ENCODE measurements around the gene MBTPS2.
"Not testable (repeated sequence)": the region's sequence is repeated elsewhere in the genome, so short reads cannot be mapped to it uniquely, and the experiment has no call there.

The MBTPS2 gene

GRCh38 chrX:21820170-21820569 lies 19.2 kb upstream of the MBTPS2 start:
- not testable (repeated sequence) for H3K27me3 ChIP-seq (ENCODE audit: control insufficient read depth, insufficient read depth, low read length); H3K9ac ChIP-seq (ENCODE audit: low read length); H3K4me1 ChIP-seq (ENCODE audit: control insufficient read depth, low read depth, low read length); H3K36me3 ChIP-seq (ENCODE audit: control insufficient read depth, low read depth, low read length); H3K4me3 ChIP-seq (ENCODE audit: low read length); H3K27ac ChIP-seq (ENCODE audit: low read length)
- H3K9me3 ChIP-seq (ENCODE audit: control insufficient read depth, low read depth, low read length), result peaks cover 18% of the 10 kb centered on the region

- Histone ChIP-seq H3K36me3 (ENCODE audit: control insufficient read depth, low read depth, low read length) (no peaks in the 10 kb centered on the region), H3K4me1 (ENCODE audit: control insufficient read depth, low read depth, low read length) (no peaks in the 10 kb centered on the region), H3K27ac (ENCODE audit: low read length) (no peak overlapping the region), H3K9ac (ENCODE audit: low read length) (no peak overlapping the region), H3K27me3 (ENCODE audit: control insufficient read depth, insufficient read depth, low read length) (no peaks in the 10 kb centered on the region), H3K9me3 (ENCODE audit: control insufficient read depth, low read depth, low read length) (peaks cover 18% of the 10 kb centered on the region), H3K4me3 (ENCODE audit: low read length) (no peak overlapping the region)
Measured at GRCh38 chrX:21821875-21822274, 17.5 kb upstream of the MBTPS2 start.

GRCh38 chrX:21831496-21831895 lies 7.9 kb upstream of the MBTPS2 start:
- H3K27ac ChIP-seq (ENCODE audit: low read length), result no peak overlapping the region
- peaks cover 18% of the 10 kb centered on the region for H3K9me3 ChIP-seq (ENCODE audit: control insufficient read depth, low read depth, low read length)
- no peaks in the 10 kb centered on the region for H3K27me3 ChIP-seq (ENCODE audit: control insufficient read depth, insufficient read depth, low read length)
- no peaks in the 10 kb centered on the region for H3K4me1 ChIP-seq (ENCODE audit: control insufficient read depth, low read depth, low read length)
- no peak overlapping the region for H3K9ac ChIP-seq (ENCODE audit: low read length)
- H3K4me3 ChIP-seq (ENCODE audit: low read length), result no peak overlapping the region
- H3K36me3 ChIP-seq (ENCODE audit: control insufficient read depth, low read depth, low read length), result no peaks in the 10 kb centered on the region

GRCh38 chrX:21837056-21837455 lies 2.4 kb upstream of the MBTPS2 start:
- Histone ChIP-seq H3K9ac (ENCODE audit: low read length) (no peak overlapping the region), H3K27me3 (ENCODE audit: control insufficient read depth, insufficient read depth, low read length) (no peaks in the 10 kb centered on the region), H3K27ac (ENCODE audit: low read length) (no peak overlapping the region), H3K36me3 (ENCODE audit: control insufficient read depth, low read depth, low read length) (no peaks in the 10 kb centered on the region), H3K9me3 (ENCODE audit: control insufficient read depth, low read depth, low read length) (peaks cover 12% of the 10 kb centered on the region), H3K4me3 (ENCODE audit: low read length) (no peak overlapping the region), H3K4me1 (ENCODE audit: control insufficient read depth, low read depth, low read length) (peaks cover 5% of the 10 kb centered on the region)

GRCh38 chrX:21838937-21839333 lies 482 bp upstream of the MBTPS2 start:
- Histone ChIP-seq H3K36me3 (ENCODE audit: control insufficient read depth, low read depth, low read length) (no peaks in the 10 kb centered on the region), H3K4me3 (ENCODE audit: low read length) (peak overlapping the region; percentile 57), H3K27ac (ENCODE audit: low read length) (no peak overlapping the region), H3K27me3 (ENCODE audit: control insufficient read depth, insufficient read depth, low read length) (no peaks in the 10 kb centered on the region), H3K4me1 (ENCODE audit: control insufficient read depth, low read depth, low read length) (peaks cover 5% of the 10 kb centered on the region), H3K9ac (ENCODE audit: low read length) (no peak overlapping the region), H3K9me3 (ENCODE audit: control insufficient read depth, low read depth, low read length) (peaks cover 15% of the 10 kb centered on the region)

- Histone ChIP-seq H3K9ac (ENCODE audit: low read length) (peak overlapping the region; percentile 73), H3K27ac (ENCODE audit: low read length) (peak overlapping the region; percentile 35), H3K36me3 (ENCODE audit: control insufficient read depth, low read depth, low read length) (no peaks in the 10 kb centered on the region), H3K9me3 (ENCODE audit: control insufficient read depth, low read depth, low read length) (peaks cover 18% of the 10 kb centered on the region), H3K4me3 (ENCODE audit: low read length) (peak overlapping the region; percentile 57), H3K4me1 (ENCODE audit: control insufficient read depth, low read depth, low read length) (peaks cover 5% of the 10 kb centered on the region), H3K27me3 (ENCODE audit: control insufficient read depth, insufficient read depth, low read length) (no peaks in the 10 kb centered on the region)
Measured at GRCh38 chrX:21840193-21840545, 752 bp downstream of the MBTPS2 start.

GRCh38 chrX:21843179-21843578 lies 3.8 kb downstream of the MBTPS2 start:
- H3K4me3 ChIP-seq (ENCODE audit: low read length), result no peak overlapping the region
- H3K27ac ChIP-seq (ENCODE audit: low read length), result no peak overlapping the region
- no peaks in the 10 kb centered on the region for H3K27me3 ChIP-seq (ENCODE audit: control insufficient read depth, insufficient read depth, low read length)
- H3K9me3 ChIP-seq (ENCODE audit: control insufficient read depth, low read depth, low read length), result peaks cover 15% of the 10 kb centered on the region
- peaks cover 4% of the 10 kb centered on the region for H3K36me3 ChIP-seq (ENCODE audit: control insufficient read depth, low read depth, low read length)
- no peak overlapping the region for H3K9ac ChIP-seq (ENCODE audit: low read length)
- peaks cover 5% of the 10 kb centered on the region for H3K4me1 ChIP-seq (ENCODE audit: control insufficient read depth, low read depth, low read length)

GRCh38 chrX:21845096-21845495 lies 5.7 kb downstream of the MBTPS2 start:
- no peak overlapping the region for H3K27ac ChIP-seq (ENCODE audit: low read length)
- no peaks in the 10 kb centered on the region for H3K27me3 ChIP-seq (ENCODE audit: control insufficient read depth, insufficient read depth, low read length)
- no peak overlapping the region for H3K4me3 ChIP-seq (ENCODE audit: low read length)
- H3K9me3 ChIP-seq (ENCODE audit: control insufficient read depth, low read depth, low read length), result peaks cover 11% of the 10 kb centered on the region
- H3K36me3 ChIP-seq (ENCODE audit: control insufficient read depth, low read depth, low read length), result peaks cover 4% of the 10 kb centered on the region
- peaks cover 5% of the 10 kb centered on the region for H3K4me1 ChIP-seq (ENCODE audit: control insufficient read depth, low read depth, low read length)
- H3K9ac ChIP-seq (ENCODE audit: low read length), result no peak overlapping the region

GRCh38 chrX:21847342-21847741 lies 7.9 kb downstream of the MBTPS2 start:
- H3K36me3 ChIP-seq (ENCODE audit: control insufficient read depth, low read depth, low read length), result peaks cover 4% of the 10 kb centered on the region
- H3K27ac ChIP-seq (ENCODE audit: low read length), result no peak overlapping the region
- no peaks in the 10 kb centered on the region for H3K4me1 ChIP-seq (ENCODE audit: control insufficient read depth, low read depth, low read length)
- H3K27me3 ChIP-seq (ENCODE audit: control insufficient read depth, insufficient read depth, low read length), result no peaks in the 10 kb centered on the region
- H3K9ac ChIP-seq (ENCODE audit: low read length), result no peak overlapping the region
- no peak overlapping the region for H3K4me3 ChIP-seq (ENCODE audit: low read length)
- peaks cover 12% of the 10 kb centered on the region for H3K9me3 ChIP-seq (ENCODE audit: control insufficient read depth, low read depth, low read length)

GRCh38 chrX:21853578-21853977 lies 14.2 kb downstream of the MBTPS2 start:
- Histone ChIP-seq H3K4me3 (ENCODE audit: low read length) (no peak overlapping the region), H3K9ac (ENCODE audit: low read length) (no peak overlapping the region), H3K27ac (ENCODE audit: low read length) (no peak overlapping the region), H3K4me1 (ENCODE audit: control insufficient read depth, low read depth, low read length) (no peaks in the 10 kb centered on the region), H3K9me3 (ENCODE audit: control insufficient read depth, low read depth, low read length) (peaks cover 6% of the 10 kb centered on the region), H3K36me3 (ENCODE audit: control insufficient read depth, low read depth, low read length) (peaks cover 9% of the 10 kb centered on the region), H3K27me3 (ENCODE audit: control insufficient read depth, insufficient read depth, low read length) (no peaks in the 10 kb centered on the region)

- H3K4me3 ChIP-seq (ENCODE audit: low read length), result no peak within 1 kb of the TSS
- H3K27me3 ChIP-seq (ENCODE audit: control insufficient read depth, insufficient read depth, low read length), result no peaks in the 10 kb centered on the region
- no peak within 1 kb of the TSS for H3K9ac ChIP-seq (ENCODE audit: low read length)
- H3K4me1 ChIP-seq (ENCODE audit: control insufficient read depth, low read depth, low read length), result no peaks in the 10 kb centered on the region
- H3K27ac ChIP-seq (ENCODE audit: low read length), result no peak within 1 kb of the TSS
- H3K9me3 ChIP-seq (ENCODE audit: control insufficient read depth, low read depth, low read length), result peaks cover 6% of the 10 kb centered on the region
- peaks cover 9% of the 10 kb centered on the region for H3K36me3 ChIP-seq (ENCODE audit: control insufficient read depth, low read depth, low read length)
Measured at GRCh38 chrX:21855937-21856415, 16.6 kb downstream of the MBTPS2 start, which contains the start of gene YY2. YY2 (plus strand) TSS chrX:21855987; CDS start chrX:21856485, 498 bp downstream.

- Histone ChIP-seq H3K36me3 (ENCODE audit: control insufficient read depth, low read depth, low read length) (peaks cover 9% of the 10 kb centered on the region), H3K9me3 (ENCODE audit: control insufficient read depth, low read depth, low read length) (peaks cover 6% of the 10 kb centered on the region)
Measured at GRCh38 chrX:21856504-21856903, 17.1 kb downstream of the MBTPS2 start.

More at GRCh38 chrX:21856504-21856903, 17.1 kb downstream of the MBTPS2 start:
- Histone ChIP-seq H3K27ac (ENCODE audit: low read length) (no peak overlapping the region), H3K27me3 (ENCODE audit: control insufficient read depth, insufficient read depth, low read length) (no peaks in the 10 kb centered on the region), H3K4me3 (ENCODE audit: low read length) (no peak overlapping the region), H3K4me1 (ENCODE audit: control insufficient read depth, low read depth, low read length) (no peaks in the 10 kb centered on the region), H3K9ac (ENCODE audit: low read length) (no peak overlapping the region)
